ENCODE results near the gene GLRA1. TPM values are rescaled to one million over a fixed set of nuclear protein-coding genes. Genes with fewer than 3 reads are reported as not detected.

The GLRA1 gene
- polyA plus RNA-seq, 1 donor (not counting 4 experiments of a cell fraction or from before 2014, with no cell fraction given), result not detected

- Histone ChIP-seq H3K9me3 (ENCODE audit: control insufficient read depth, low read depth, low read length) (no peaks in the 10 kb centered on the region), H3K79me2 (ENCODE audit: control insufficient read depth, insufficient read depth, low read length) (no peaks in the 10 kb centered on the region), H3K27ac (ENCODE audit: control insufficient read depth, insufficient read depth, low read length) (no peak overlapping the region), H2AFZ (ENCODE audit: control insufficient read depth, low read length) (no peak overlapping the region), H3K4me3 (ENCODE audit: control insufficient read depth in 2 of 3, extremely low read depth in 1 of 3, insufficient read depth in 2 of 3, low read depth in 1 of 3, low read length in 3 of 3) (no peak overlapping the region), H3K4me2 (ENCODE audit: control insufficient read depth, extremely low read depth, insufficient read depth, low read depth, low read length) (no peak overlapping the region), H4K20me1 (ENCODE audit: control insufficient read depth, extremely low read depth, insufficient read depth, low read length) (no peaks in the 10 kb centered on the region), H3K36me3 (ENCODE audit: control insufficient read depth in 2 of 2, extremely low read depth in 1 of 2, insufficient read depth in 2 of 2, low read length in 2 of 2) (no peaks in the 10 kb centered on the region), H3K9ac (ENCODE audit: control insufficient read depth, extremely low read depth, insufficient read depth, low read length) (no peak overlapping the region), H3K9me1 (ENCODE audit: control insufficient read depth, extremely low read depth, insufficient read depth, low read length) (no peaks in the 10 kb centered on the region), H3K4me1 (ENCODE audit: control insufficient read depth, extremely low read depth, insufficient read depth, low read length) (peaks cover 5% of the 10 kb centered on the region), H3K27me3 (ENCODE audit: control insufficient read depth, extremely low read depth, insufficient read depth, low read length) (no peaks in the 10 kb centered on the region)
- dilution Hi-C loops (cut with MboI; ENCODE audit: extremely low pct_ligation_motif_present, low sequenced_read_pairs), result no loop called here
- FAIRE-seq (no peak), DNase-seq (ENCODE audit: low read depth, low spot score) (no peak)
- TF ChIP-seq, protein P1, sequence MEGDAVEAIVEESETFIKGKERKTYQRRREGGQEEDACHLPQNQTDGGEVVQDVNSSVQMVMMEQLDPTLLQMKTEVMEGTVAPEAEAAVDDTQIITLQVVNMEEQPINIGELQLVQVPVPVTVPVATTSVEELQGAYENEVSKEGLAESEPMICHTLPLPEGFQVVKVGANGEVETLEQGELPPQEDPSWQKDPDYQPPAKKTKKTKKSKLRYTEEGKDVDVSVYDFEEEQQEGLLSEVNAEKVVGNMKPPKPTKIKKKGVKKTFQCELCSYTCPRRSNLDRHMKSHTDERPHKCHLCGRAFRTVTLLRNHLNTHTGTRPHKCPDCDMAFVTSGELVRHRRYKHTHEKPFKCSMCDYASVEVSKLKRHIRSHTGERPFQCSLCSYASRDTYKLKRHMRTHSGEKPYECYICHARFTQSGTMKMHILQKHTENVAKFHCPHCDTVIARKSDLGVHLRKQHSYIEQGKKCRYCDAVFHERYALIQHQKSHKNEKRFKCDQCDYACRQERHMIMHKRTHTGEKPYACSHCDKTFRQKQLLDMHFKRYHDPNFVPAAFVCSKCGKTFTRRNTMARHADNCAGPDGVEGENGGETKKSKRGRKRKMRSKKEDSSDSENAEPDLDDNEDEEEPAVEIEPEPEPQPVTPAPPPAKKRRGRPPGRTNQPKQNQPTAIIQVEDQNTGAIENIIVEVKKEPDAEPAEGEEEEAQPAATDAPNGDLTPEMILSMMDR (optimal IDR thresholded peaks at IDR 0.05 in 1 of 3, IDR thresholded peaks at IDR 0.05 in 1 of 3, conservative IDR thresholded peaks at IDR 0.05 in 1 of 3; ENCODE audit: extremely low read depth in 1 of 3, insufficient read depth in 2 of 3, low read length in 3 of 3), result no peak
- no peak for TF ChIP-seq EZH2 (IDR thresholded peaks at IDR 0.05; ENCODE audit: low read length)
These were observed 13.6 kb downstream of the GLRA1 start for GRCh38 chr5:151911011-151911410.

GRCh38 chr5:151909628-151910027 lies 15.0 kb downstream of the GLRA1 start:
- no peaks in the 10 kb centered on the region for H3K27me3 ChIP-seq (ENCODE audit: control insufficient read depth, extremely low read depth, insufficient read depth, low read length)
- no peak overlapping the region for H3K4me2 ChIP-seq (ENCODE audit: control insufficient read depth, extremely low read depth, insufficient read depth, low read depth, low read length)
- no peaks in the 10 kb centered on the region for H3K36me3 ChIP-seq (ENCODE audit: control insufficient read depth in 2 of 2, extremely low read depth in 1 of 2, insufficient read depth in 2 of 2, low read length in 2 of 2)
- TF ChIP-seq, protein P1 (optimal IDR thresholded peaks at IDR 0.05 in 1 of 3, IDR thresholded peaks at IDR 0.05 in 1 of 3, conservative IDR thresholded peaks at IDR 0.05 in 1 of 3; ENCODE audit: extremely low read depth in 1 of 3, insufficient read depth in 2 of 3, low read length in 3 of 3), result no peak
- no peak for TF ChIP-seq EZH2 (IDR thresholded peaks at IDR 0.05; ENCODE audit: low read length)
- no peak for DNase-seq (ENCODE audit: low read depth, low spot score)
- dilution Hi-C loops (cut with MboI; ENCODE audit: extremely low pct_ligation_motif_present, low sequenced_read_pairs), result no loop called here
- H4K20me1 ChIP-seq (ENCODE audit: control insufficient read depth, extremely low read depth, insufficient read depth, low read length), result no peaks in the 10 kb centered on the region
- H3K79me2 ChIP-seq (ENCODE audit: control insufficient read depth, insufficient read depth, low read length), result no peaks in the 10 kb centered on the region
- no peak overlapping the region for H2AFZ ChIP-seq (ENCODE audit: control insufficient read depth, low read length)
- H3K4me1 ChIP-seq (ENCODE audit: control insufficient read depth, extremely low read depth, insufficient read depth, low read length), result peaks cover 5% of the 10 kb centered on the region
- FAIRE-seq, result no peak
- no peak overlapping the region for H3K9ac ChIP-seq (ENCODE audit: control insufficient read depth, extremely low read depth, insufficient read depth, low read length)
- H3K4me3 ChIP-seq (ENCODE audit: control insufficient read depth in 2 of 3, extremely low read depth in 1 of 3, insufficient read depth in 2 of 3, low read depth in 1 of 3, low read length in 3 of 3), result no peak overlapping the region
- H3K9me3 ChIP-seq (ENCODE audit: control insufficient read depth, low read depth, low read length), result no peaks in the 10 kb centered on the region
- no peak overlapping the region for H3K27ac ChIP-seq (ENCODE audit: control insufficient read depth, insufficient read depth, low read length)
- no peaks in the 10 kb centered on the region for H3K9me1 ChIP-seq (ENCODE audit: control insufficient read depth, extremely low read depth, insufficient read depth, low read length)
